Mesodermal cell (in vitro differentiated cells): ENCODE measurements around the gene DACH1.

ENCODE experiments used
- H3K27ac ChIP-seq: 2 replicates; pipeline ENCODE4 v1.7.0; 2013; ENCODE audit warnings: mild to moderate bottlenecking, low read depth, low read length, moderate library complexity; ENCODE audit not compliant: severe bottlenecking
- H3K36me3 ChIP-seq: 2 replicates; pipeline ENCODE4 v1.7.1; 2013; ENCODE audit warnings: mild to moderate bottlenecking, low read length, moderate library complexity; ENCODE audit not compliant: control insufficient read depth, insufficient read depth
- H3K4me1 ChIP-seq: one replicate; pipeline ENCODE4 v1.7.1; 2013; ENCODE audit warnings: mild to moderate bottlenecking, low read length; ENCODE audit not compliant: insufficient read depth, control insufficient read depth, poor library complexity, severe bottlenecking
- H3K4me3 ChIP-seq: 2 replicates; pipeline ENCODE4 v1.7.0; 2013; ENCODE audit warnings: low read length, control low read depth, mild to moderate bottlenecking; ENCODE audit not compliant: insufficient read depth, poor library complexity, severe bottlenecking; ENCODE audit errors: extremely low read depth
- H3K9me3 ChIP-seq: 2 replicates; pipeline ENCODE4 v1.7.1; 2013; ENCODE audit warnings: mild to moderate bottlenecking, low read length, moderate library complexity; ENCODE audit not compliant: control insufficient read depth
- WGBS, 2 experiments: methylation state at CpG; one replicate each; pipeline ENCODE4 v1.1.5; 2013; ENCODE audit warnings: missing lambda C conversion rate in 2 of 2; ENCODE audit not compliant: insufficient coverage in 2 of 2; 5-methylcytosine and 5-hydroxymethylcytosine counted together

The DACH1 gene

GRCh38 chr13:71828564-71828963 lies 38.4 kb downstream of the DACH1 start:
- H3K4me1 ChIP-seq = no peaks in the 10 kb centered on the region
- WGBS, 2 experiments = 83 to 91% methylated on average over 1 to 2 of the region's 2 CpGs
- no peak overlapping the region for H3K27ac ChIP-seq
- H3K36me3 ChIP-seq = no peaks in the 10 kb centered on the region
- H3K9me3 ChIP-seq = no peaks in the 10 kb centered on the region
- H3K4me3 ChIP-seq = no peak overlapping the region

- no peak overlapping the region for H3K27ac ChIP-seq
- H3K36me3 ChIP-seq = no peaks in the 10 kb centered on the region
- H3K4me1 ChIP-seq = no peaks in the 10 kb centered on the region
- no peaks in the 10 kb centered on the region for H3K9me3 ChIP-seq
- no peak overlapping the region for H3K4me3 ChIP-seq
- WGBS, 2 experiments = 18 to 56% methylated on average over 3 of the region's 6 CpGs
Observed at GRCh38 chr13:71828117-71828516, 38.9 kb downstream of the DACH1 start.

- no peak overlapping the region for H3K4me3 ChIP-seq
- H3K27ac ChIP-seq = no peak overlapping the region
- H3K9me3 ChIP-seq = no peaks in the 10 kb centered on the region
- WGBS, 2 experiments = 93% methylated on average over 6 of the region's 8 CpGs; no CpG with 5 or more reads in 1 of the 2 experiments
- no peaks in the 10 kb centered on the region for H3K4me1 ChIP-seq
- H3K36me3 ChIP-seq = no peaks in the 10 kb centered on the region
Observed at GRCh38 chr13:71827241-71827640, 39.8 kb downstream of the DACH1 start.

GRCh38 chr13:71820699-71821098 lies 46.3 kb downstream of the DACH1 start:
- H3K9me3 ChIP-seq = no peaks in the 10 kb centered on the region
- H3K27ac ChIP-seq = no peak overlapping the region
- H3K36me3 ChIP-seq = no peaks in the 10 kb centered on the region
- no peaks in the 10 kb centered on the region for H3K4me1 ChIP-seq
- no peak overlapping the region for H3K4me3 ChIP-seq
- 95 to 100% methylated on average over 1 to 2 of the region's 3 CpGs for WGBS, 2 experiments

GRCh38 chr13:71817335-71817734 lies 49.7 kb downstream of the DACH1 start:
- Histone ChIP-seq H3K36me3 (no peaks in the 10 kb centered on the region), H3K4me3 (no peak overlapping the region), H3K4me1 (no peaks in the 10 kb centered on the region), H3K9me3 (no peaks in the 10 kb centered on the region), H3K27ac (no peak overlapping the region)
- 100% methylated on average over 1 of the region's 1 CpG; no CpG with 5 or more reads in 1 of the 2 experiments for WGBS, 2 experiments

- Histone ChIP-seq H3K36me3 (no peaks in the 10 kb centered on the region), H3K4me1 (no peaks in the 10 kb centered on the region), H3K4me3 (no peak overlapping the region), H3K9me3 (no peaks in the 10 kb centered on the region), H3K27ac (no peak overlapping the region)
- WGBS, 2 experiments = no CpG with 5 or more reads among the region's 4 CpGs
Observed at GRCh38 chr13:71814806-71815360, 52.1 kb downstream of the DACH1 start.

- no peaks in the 10 kb centered on the region for H3K9me3 ChIP-seq
- no peak overlapping the region for H3K4me3 ChIP-seq
- 100% methylated on average over 1 to 2 of the region's 2 CpGs for WGBS, 2 experiments
- no peak overlapping the region for H3K27ac ChIP-seq
- no peaks in the 10 kb centered on the region for H3K4me1 ChIP-seq
- H3K36me3 ChIP-seq = no peaks in the 10 kb centered on the region
Observed at GRCh38 chr13:71813187-71813586, 53.8 kb downstream of the DACH1 start.

- WGBS, 2 experiments = 60 to 100% methylated on average over 1 of the region's 2 CpGs
- Histone ChIP-seq H3K36me3 (no peaks in the 10 kb centered on the region), H3K27ac (no peak overlapping the region), H3K9me3 (no peaks in the 10 kb centered on the region), H3K4me1 (no peaks in the 10 kb centered on the region), H3K4me3 (no peak overlapping the region)
Observed at GRCh38 chr13:71811344-71811743, 55.7 kb downstream of the DACH1 start.

GRCh38 chr13:71808708-71809107 lies 58.3 kb downstream of the DACH1 start:
- Histone ChIP-seq H3K36me3 (no peaks in the 10 kb centered on the region), H3K9me3 (no peaks in the 10 kb centered on the region), H3K27ac (no peak overlapping the region), H3K4me3 (no peak overlapping the region), H3K4me1 (no peaks in the 10 kb centered on the region)
- WGBS, 2 experiments = no CpG with 5 or more reads among the region's 1 CpG

- H3K9me3 ChIP-seq = no peaks in the 10 kb centered on the region
- 88 to 90% methylated on average over 1 of the region's 2 CpGs for WGBS, 2 experiments
- no peaks in the 10 kb centered on the region for H3K36me3 ChIP-seq
- no peak overlapping the region for H3K27ac ChIP-seq
- H3K4me1 ChIP-seq = no peaks in the 10 kb centered on the region
- H3K4me3 ChIP-seq = no peak overlapping the region
Observed at GRCh38 chr13:71806886-71807285, 60.1 kb downstream of the DACH1 start.

- WGBS, 2 experiments = no CpG with 5 or more reads among the region's 2 CpGs
- Histone ChIP-seq H3K4me1 (no peaks in the 10 kb centered on the region), H3K9me3 (no peaks in the 10 kb centered on the region), H3K27ac (no peak overlapping the region), H3K4me3 (no peak overlapping the region), H3K36me3 (no peaks in the 10 kb centered on the region)
Observed at GRCh38 chr13:71803066-71803465, 63.9 kb downstream of the DACH1 start.
